HCT116 (cell line): ENCODE measurements around the gene CGB1.

Experiments
- CBX3 ChIP-seq: IDR thresholded peaks from 2 replicates; pipeline ENCODE4 v1.6.1; 2012; ENCODE audit warnings: low read depth
- CEBPB ChIP-seq: IDR thresholded peaks from 2 replicates; pipeline ENCODE4 v1.6.1; 2012; ENCODE audit warnings: low read depth
- CTCF ChIP-seq, 3 experiments: fragments of 200-600 bp in 1 of 3; sonication (generic) in 1 of 3; IDR thresholded peaks in 2 of 3; conservative IDR thresholded peaks in 1 of 3; 2 replicates each; pipeline ENCODE4 v1.5.1; 2012 to 2017; ENCODE audit warnings: low read depth in 2 of 3, low read length in 2 of 3, antibody characterized with exemption in 1 of 3, borderline replicate concordance in 1 of 3, control low read depth in 1 of 3, mild to moderate bottlenecking in 1 of 3, mixed read lengths in 1 of 3, mixed run types in 1 of 3, moderate library complexity in 1 of 3; ENCODE audit not compliant: insufficient read depth in 1 of 3
- RAD21 ChIP-seq: IDR thresholded peaks from 2 replicates; pipeline ENCODE4 v1.6.1; 2012; ENCODE audit warnings: low read depth, mild to moderate bottlenecking
- SP1 ChIP-seq: IDR thresholded peaks from 2 replicates; pipeline ENCODE4 v1.6.1; 2012; ENCODE audit warnings: low read depth
- ZNF274 ChIP-seq: fragments of 200-500 bp; sonication (Bioruptor generic); IDR thresholded peaks from 2 replicates; pipeline ENCODE4 v1.6.1; 2014; ENCODE audit warnings: mild to moderate bottlenecking, low read depth, low read length, inconsistent platforms

GRCh38 chr19:48997972-48998371 lies 38.7 kb downstream of the CGB1 start:
- TF ChIP-seq CTCF (IDR thresholded peaks at IDR 0.05 in 2 of 3, conservative IDR thresholded peaks at IDR 0.05 in 1 of 3; ENCODE audit: borderline replicate concordance in 1 of 3, insufficient read depth in 1 of 3, low read depth in 2 of 3, low read length in 2 of 3): peak; percentile 67 to 80 (median 74); a peak in 5 of 6 replicates
- TF ChIP-seq ZNF274: no peak
- TF ChIP-seq CBX3: no peak
- TF ChIP-seq SP1: no peak
- no peak for TF ChIP-seq CEBPB
- TF ChIP-seq RAD21: peak; percentile 69
